Prostate gland (tissue), 2 donors: Measurements from ENCODE around the gene ARHGAP26. TPM values are rescaled to one million over a fixed set of nuclear protein-coding genes. Genes with fewer than 3 reads are reported as not detected.

Source experiments
- DNase-seq: peaks from one replicate; pipeline ENCODE4 v3.0.0-alpha.2; 2019; ENCODE audit warnings: low spot score
- H3K27ac ChIP-seq, 2 donors: fragments of 200-600 bp; sonication (generic); 2 replicates each; pipeline ENCODE4 v1.5.1; 2017 to 2019
- H3K27me3 ChIP-seq: fragments of 200-600 bp; sonication (generic); replicated peaks from 2 replicates; pipeline ENCODE4 v1.5.1; 2019; ENCODE audit not compliant: insufficient read depth
- H3K36me3 ChIP-seq, 2 donors: fragments of 200-600 bp; sonication (generic); 1 replicate in 1 of 2; 2 replicates in 1 of 2; pipeline versions ENCODE4 v1.5.1 to v1.8.1; 2017 to 2019
- H3K4me1 ChIP-seq: fragments of 200-600 bp; sonication (generic); replicated peaks from 2 replicates; pipeline ENCODE4 v1.5.1; 2019
- H3K4me3 ChIP-seq, 2 donors: fragments of 200-600 bp; sonication (generic); 2 replicates each; pipeline ENCODE4 v1.5.1; 2017 to 2019
- H3K9me3 ChIP-seq: fragments of 200-600 bp; sonication (generic); 2 replicates; pipeline ENCODE4 v1.5.1; 2017
- CTCF ChIP-seq, 4 experiments: fragments of 200-600 bp in 2 of 4; fragments of 450-650 bp in 2 of 4; sonication (generic) in 2 of 4; IDR thresholded peaks; 1 replicate in 3 of 4; 2 replicates in 1 of 4; pipeline ENCODE4 v1.5.1; 2016 to 2019; ENCODE audit warnings: antibody characterized with exemption in 4 of 4, mild to moderate bottlenecking in 2 of 4, moderate library complexity in 2 of 4
- POLR2A ChIP-seq: fragments of 450-650 bp; IDR thresholded peaks from one replicate; pipeline ENCODE4 v1.6.1; 2016; ENCODE audit warnings: antibody characterized with exemption, mild to moderate bottlenecking
- POLR2AphosphoS5 ChIP-seq: sonication (generic); formaldehyde crosslinking; IDR thresholded peaks from one replicate; pipeline ENCODE4 v1.6.1; 2017; ENCODE audit warnings: antibody characterized with exemption
- WGBS: methylation state at CpG from one replicate; pipeline ENCODE4 v1.1.5; 2018; 5-methylcytosine and 5-hydroxymethylcytosine counted together
- intact Hi-C: fragments of 100-400 bp; cut with DNase I; formaldehyde crosslinking; loops from one replicate; pipeline ENCODE4 v1.14.2; 2022
- total RNA-seq, 2 donors: library from RNA; depleted of rRNA; stranded (reverse); fragments of >200 nt; gene quantifications; one replicate each; pipeline ENCODE4 v1.1.0, GENCODE V29; 2016

Gene ARHGAP26
- total RNA-seq, 2 donors from 2014 or later = 11.7 to 39.8 TPM

DNA sequence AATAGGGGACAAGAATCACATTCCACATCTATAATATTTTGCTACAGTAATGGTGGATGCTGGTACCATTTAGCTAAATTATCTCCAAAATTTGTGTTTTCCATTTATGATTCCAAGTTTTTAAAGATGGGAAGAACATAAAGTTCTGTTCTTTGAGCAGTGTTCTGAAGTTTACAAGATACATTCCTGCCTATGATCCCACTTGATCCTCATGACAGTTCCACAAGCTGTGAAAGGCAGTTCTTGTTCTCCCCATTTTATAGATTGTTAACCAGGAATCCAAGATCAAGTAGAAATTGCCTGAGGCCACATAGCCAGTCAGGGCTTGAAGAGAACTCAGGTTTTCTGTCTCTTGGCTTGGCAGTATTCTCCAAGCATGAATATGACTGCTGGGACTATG, 376.0 kb downstream of the ARHGAP26 start:
- Histone ChIP-seq H3K9me3 (no peaks in the 10 kb centered on the region), H3K4me1 (no peaks in the 10 kb centered on the region), H3K27ac (peak overlapping the region in 1 of 2 donors; percentile 5), H3K4me3 (no peak overlapping the region), H3K27me3 (no peaks in the 10 kb centered on the region), H3K36me3 (no peaks in the 10 kb centered on the region)
- TF ChIP-seq POLR2AphosphoS5 (no peak), CTCF (IDR thresholded peaks at IDR 0.05) (no peak), POLR2A (no peak)
- DNase-seq = no peak
- intact Hi-C loops = loop anchor here (10.0 kb wide), 2 partner anchors 99 to 121 kb away; no protein-coding TSS in a partner anchor

- no peaks in the 10 kb centered on the region for H3K4me1 ChIP-seq
- WGBS = 71% methylated on average over 4 of the region's 4 CpGs
- H3K9me3 ChIP-seq = no peaks in the 10 kb centered on the region
- no peak overlapping the region for H3K4me3 ChIP-seq
- intact Hi-C loops = loop anchor here (10.0 kb wide), 2 partner anchors 97 to 123 kb away; no protein-coding TSS in a partner anchor
- H3K36me3 ChIP-seq = no peaks in the 10 kb centered on the region
- H3K27ac ChIP-seq = no peak overlapping the region
- no peak for TF ChIP-seq POLR2A
- TF ChIP-seq CTCF (IDR thresholded peaks at IDR 0.05) = no peak
- TF ChIP-seq POLR2AphosphoS5 = no peak
- H3K27me3 ChIP-seq = no peaks in the 10 kb centered on the region
- no peak for DNase-seq
These were observed 377.2 kb downstream of the ARHGAP26 start for GRCh38 chr5:143147383-143147782.

- no peak for DNase-seq
- no peak overlapping the region for H3K27ac ChIP-seq
- WGBS = 78% methylated on average over 6 of the region's 6 CpGs
- no peak for TF ChIP-seq CTCF (IDR thresholded peaks at IDR 0.05)
- no peak for TF ChIP-seq POLR2AphosphoS5
- intact Hi-C loops = loop anchor here (10.0 kb wide), 2 partner anchors 97 to 123 kb away; no protein-coding TSS in a partner anchor
- no peaks in the 10 kb centered on the region for H3K27me3 ChIP-seq
- H3K4me3 ChIP-seq = no peak overlapping the region
- H3K9me3 ChIP-seq = no peaks in the 10 kb centered on the region
- H3K36me3 ChIP-seq = no peaks in the 10 kb centered on the region
- no peaks in the 10 kb centered on the region for H3K4me1 ChIP-seq
These were observed 377.7 kb downstream of the ARHGAP26 start for GRCh38 chr5:143147902-143148301.

DNA sequence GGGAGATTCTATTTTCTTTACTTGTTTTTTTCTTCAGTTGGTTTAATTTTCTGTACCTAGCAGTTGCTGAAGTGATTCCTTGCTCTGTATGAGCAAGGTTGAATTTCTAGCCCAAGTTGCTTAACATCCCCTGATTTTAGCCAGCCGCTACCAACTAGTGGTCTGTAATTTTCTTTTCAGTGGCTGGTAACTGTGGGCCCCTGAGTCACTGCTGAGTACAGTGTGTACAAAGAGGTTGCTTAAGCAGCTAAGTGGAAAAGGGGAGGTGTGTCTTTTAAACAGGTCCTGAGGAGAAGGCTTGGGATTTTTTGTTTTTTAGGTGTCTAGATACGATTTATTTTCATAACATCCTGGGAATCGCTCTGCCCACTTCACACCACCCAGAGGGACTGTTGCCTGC, 378.6 kb downstream of the ARHGAP26 start:
- Histone ChIP-seq H3K4me1 (peaks cover 3% of the 10 kb centered on the region), H3K36me3 (no peaks in the 10 kb centered on the region), H3K27me3 (no peaks in the 10 kb centered on the region), H3K27ac (no peak overlapping the region), H3K9me3 (no peaks in the 10 kb centered on the region), H3K4me3 (no peak overlapping the region)
- no peak for TF ChIP-seq POLR2A
- no peak for TF ChIP-seq POLR2AphosphoS5
- TF ChIP-seq CTCF (IDR thresholded peaks at IDR 0.05) = no peak
- 87% methylated on average over 3 of the region's 3 CpGs for WGBS
- intact Hi-C loops = loop anchor here (10.0 kb wide), 2 partner anchors 96 to 124 kb away; no protein-coding TSS in a partner anchor
- no peak for DNase-seq

DNA sequence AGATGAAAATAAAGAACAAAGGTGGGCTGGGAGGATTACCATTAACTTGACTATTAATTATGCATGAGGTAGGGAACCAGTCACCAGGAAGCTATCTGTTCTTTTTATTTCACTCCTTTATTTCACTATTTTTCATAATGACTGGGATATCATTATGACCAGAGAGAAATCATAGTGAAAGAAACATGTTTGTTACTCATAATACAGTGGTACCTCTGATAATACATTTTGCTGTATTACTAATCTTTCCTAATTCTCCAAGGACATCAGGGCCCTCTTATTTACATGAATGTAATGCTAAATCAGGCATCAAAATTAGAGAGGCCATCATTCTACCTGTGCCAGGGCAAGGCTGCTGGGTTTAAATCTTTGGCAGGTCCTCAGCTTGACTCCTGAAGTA, 379.6 kb downstream of the ARHGAP26 start:
- Histone ChIP-seq H3K9me3 (no peaks in the 10 kb centered on the region), H3K4me3 (no peak overlapping the region), H3K4me1 (peaks cover 3% of the 10 kb centered on the region), H3K36me3 (no peaks in the 10 kb centered on the region), H3K27ac (no peak overlapping the region), H3K27me3 (no peaks in the 10 kb centered on the region)
- DNase-seq = no peak
- no peak for TF ChIP-seq CTCF (IDR thresholded peaks at IDR 0.05)
- no peak for TF ChIP-seq POLR2AphosphoS5
- TF ChIP-seq POLR2A = no peak
- intact Hi-C loops = loop anchor here (5.0 to 10.0 kb wide), 3 partner anchors 95 to 253 kb away; partner anchors contain the start of gene NR3C1
